22Rv1 (cell line): ENCODE results near the gene FAM149A.

Experiments used
- H3K27ac ChIP-seq: fragments of 450-650 bp; 2 replicates; pipeline ENCODE4 v1.5.1; 2017
- CTCF ChIP-seq: fragments of 450-650 bp; IDR thresholded peaks from 2 replicates; pipeline ENCODE4 v1.5.1; 2017; ENCODE audit warnings: mild to moderate bottlenecking
- ZFX ChIP-seq: fragments of 450-650 bp; IDR thresholded peaks from 2 replicates; pipeline ENCODE4 v1.6.1; 2017; ENCODE audit warnings: antibody characterized with exemption, borderline replicate concordance

FAM149A gene

DNA sequence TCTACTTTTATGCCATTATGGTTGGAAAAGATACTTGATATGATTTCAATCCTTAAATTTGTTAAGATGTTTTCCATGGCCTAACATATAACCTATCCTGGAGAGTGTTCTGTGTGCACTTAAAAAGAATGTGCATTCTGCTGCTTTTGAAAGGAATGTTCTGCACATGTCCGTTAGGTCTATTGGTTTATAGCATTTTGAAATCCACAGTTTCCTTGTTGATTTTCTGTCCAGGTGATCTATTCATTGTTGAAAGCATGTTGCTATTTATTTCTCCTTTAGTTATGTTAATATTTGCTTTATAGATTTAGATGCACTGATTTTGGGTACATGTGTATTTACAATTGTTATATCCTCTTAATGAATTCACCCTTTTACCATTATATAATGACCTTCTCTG is 117.1 kb downstream of the FAM149A start:
- no peak overlapping the region for H3K27ac ChIP-seq
- TF ChIP-seq ZFX (no peak), CTCF (no peak)
